ENCODE data around the gene SPINK4. TPM values are rescaled to one million over a fixed set of nuclear protein-coding genes. Genes with fewer than 3 reads are reported as not detected.

The SPINK4 gene
- not detected for total RNA-seq

GRCh38 chr9:33239921-33240320, at the start of gene SPINK4:
SPINK4 (plus strand) TSS chr9:33240167; CDS start chr9:33240209, 42 bp downstream.
- intact Hi-C loops (cut with DNase I), result no loop called here
- Histone ChIP-seq H3K4me3 (no peak within 1 kb of the TSS), H3K27ac (no peak within 1 kb of the TSS), H3K9me3 (no peaks in the 10 kb centered on the region), H3K4me1 (no peaks in the 10 kb centered on the region), H3K36me3 (replicated peaks in 1 of 2; ENCODE audit: insufficient read depth in 1 of 2, low read depth in 2 of 2) (no peaks in the 10 kb centered on the region), H3K27me3 (no peaks in the 10 kb centered on the region)
- 42 to 43% methylated on average over 7 of the region's 7 CpGs for WGBS, 2 donors
- no peak for ATAC-seq
- TF ChIP-seq CTCF (IDR thresholded peaks at IDR 0.05) (no peak), POLR2A (IDR thresholded peaks at IDR 0.05) (no peak)
- DNase-seq, result no peak

- intact Hi-C loops (cut with DNase I), result no loop called here
- Histone ChIP-seq H3K27ac (no peak overlapping the region), H3K36me3 (replicated peaks in 1 of 2; ENCODE audit: insufficient read depth in 1 of 2, low read depth in 2 of 2) (no peaks in the 10 kb centered on the region), H3K27me3 (no peaks in the 10 kb centered on the region), H3K9me3 (no peaks in the 10 kb centered on the region), H3K4me3 (no peak overlapping the region), H3K4me1 (no peaks in the 10 kb centered on the region)
- no peak for ATAC-seq
- WGBS, 2 donors, result 73 to 82% methylated on average over 3 of the region's 3 CpGs
- no peak for TF ChIP-seq POLR2A (IDR thresholded peaks at IDR 0.05)
- TF ChIP-seq CTCF (IDR thresholded peaks at IDR 0.05), result no peak
- no peak for DNase-seq
Observed at GRCh38 chr9:33192493-33193255, 47.3 kb upstream of the SPINK4 start.

GRCh38 chr9:33193818-33194217, 46.1 kb upstream of the SPINK4 start:
- DNase-seq (no peak), ATAC-seq (no peak)
- Histone ChIP-seq H3K9me3 (no peaks in the 10 kb centered on the region), H3K36me3 (replicated peaks in 1 of 2; ENCODE audit: insufficient read depth in 1 of 2, low read depth in 2 of 2) (no peaks in the 10 kb centered on the region), H3K27me3 (no peaks in the 10 kb centered on the region), H3K4me3 (no peak overlapping the region), H3K4me1 (no peaks in the 10 kb centered on the region), H3K27ac (no peak overlapping the region)
- intact Hi-C loops (cut with DNase I), result no loop called here
- whole genome bisulfite sequencing, 2 donors, result 87 to 91% methylated on average over 3 of the region's 3 CpGs
- TF ChIP-seq POLR2A (IDR thresholded peaks at IDR 0.05), result no peak
- TF ChIP-seq CTCF (IDR thresholded peaks at IDR 0.05), result no peak

- TF ChIP-seq POLR2A (IDR thresholded peaks at IDR 0.05) (no peak), CTCF (IDR thresholded peaks at IDR 0.05) (no peak)
- intact Hi-C loops (cut with DNase I), result no loop called here
- DNase-seq, result no peak
- H3K36me3 ChIP-seq (replicated peaks in 1 of 2; ENCODE audit: insufficient read depth in 1 of 2, low read depth in 2 of 2), result no peaks in the 10 kb centered on the region
- no peak overlapping the region for H3K27ac ChIP-seq
- H3K4me1 ChIP-seq, result no peaks in the 10 kb centered on the region
- H3K27me3 ChIP-seq, result no peaks in the 10 kb centered on the region
- no peaks in the 10 kb centered on the region for H3K9me3 ChIP-seq
- no peak overlapping the region for H3K4me3 ChIP-seq
- 94 to 100% methylated on average over 1 of the region's 1 CpG for WGBS, 2 donors
- no peak for ATAC-seq
Observed at GRCh38 chr9:33196736-33197135, 43.2 kb upstream of the SPINK4 start.
